GM18511 (cell line): ENCODE data around the gene USP43.
"Not testable (repeated sequence)": the region's sequence is repeated elsewhere in the genome, so short reads cannot be mapped to it uniquely, and the experiment has no call there.

Experiments used
- ATAC-seq: cut with Tn5 transposase; IDR thresholded peaks from one replicate; pipeline ENCODE4 v1.9.1; 2021; ENCODE audit warnings: mild to moderate bottlenecking, moderate library complexity; ENCODE audit not compliant: unreplicated experiment

USP43 gene, protein sequence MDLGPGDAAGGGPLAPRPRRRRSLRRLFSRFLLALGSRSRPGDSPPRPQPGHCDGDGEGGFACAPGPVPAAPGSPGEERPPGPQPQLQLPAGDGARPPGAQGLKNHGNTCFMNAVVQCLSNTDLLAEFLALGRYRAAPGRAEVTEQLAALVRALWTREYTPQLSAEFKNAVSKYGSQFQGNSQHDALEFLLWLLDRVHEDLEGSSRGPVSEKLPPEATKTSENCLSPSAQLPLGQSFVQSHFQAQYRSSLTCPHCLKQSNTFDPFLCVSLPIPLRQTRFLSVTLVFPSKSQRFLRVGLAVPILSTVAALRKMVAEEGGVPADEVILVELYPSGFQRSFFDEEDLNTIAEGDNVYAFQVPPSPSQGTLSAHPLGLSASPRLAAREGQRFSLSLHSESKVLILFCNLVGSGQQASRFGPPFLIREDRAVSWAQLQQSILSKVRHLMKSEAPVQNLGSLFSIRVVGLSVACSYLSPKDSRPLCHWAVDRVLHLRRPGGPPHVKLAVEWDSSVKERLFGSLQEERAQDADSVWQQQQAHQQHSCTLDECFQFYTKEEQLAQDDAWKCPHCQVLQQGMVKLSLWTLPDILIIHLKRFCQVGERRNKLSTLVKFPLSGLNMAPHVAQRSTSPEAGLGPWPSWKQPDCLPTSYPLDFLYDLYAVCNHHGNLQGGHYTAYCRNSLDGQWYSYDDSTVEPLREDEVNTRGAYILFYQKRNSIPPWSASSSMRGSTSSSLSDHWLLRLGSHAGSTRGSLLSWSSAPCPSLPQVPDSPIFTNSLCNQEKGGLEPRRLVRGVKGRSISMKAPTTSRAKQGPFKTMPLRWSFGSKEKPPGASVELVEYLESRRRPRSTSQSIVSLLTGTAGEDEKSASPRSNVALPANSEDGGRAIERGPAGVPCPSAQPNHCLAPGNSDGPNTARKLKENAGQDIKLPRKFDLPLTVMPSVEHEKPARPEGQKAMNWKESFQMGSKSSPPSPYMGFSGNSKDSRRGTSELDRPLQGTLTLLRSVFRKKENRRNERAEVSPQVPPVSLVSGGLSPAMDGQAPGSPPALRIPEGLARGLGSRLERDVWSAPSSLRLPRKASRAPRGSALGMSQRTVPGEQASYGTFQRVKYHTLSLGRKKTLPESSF

DNA sequence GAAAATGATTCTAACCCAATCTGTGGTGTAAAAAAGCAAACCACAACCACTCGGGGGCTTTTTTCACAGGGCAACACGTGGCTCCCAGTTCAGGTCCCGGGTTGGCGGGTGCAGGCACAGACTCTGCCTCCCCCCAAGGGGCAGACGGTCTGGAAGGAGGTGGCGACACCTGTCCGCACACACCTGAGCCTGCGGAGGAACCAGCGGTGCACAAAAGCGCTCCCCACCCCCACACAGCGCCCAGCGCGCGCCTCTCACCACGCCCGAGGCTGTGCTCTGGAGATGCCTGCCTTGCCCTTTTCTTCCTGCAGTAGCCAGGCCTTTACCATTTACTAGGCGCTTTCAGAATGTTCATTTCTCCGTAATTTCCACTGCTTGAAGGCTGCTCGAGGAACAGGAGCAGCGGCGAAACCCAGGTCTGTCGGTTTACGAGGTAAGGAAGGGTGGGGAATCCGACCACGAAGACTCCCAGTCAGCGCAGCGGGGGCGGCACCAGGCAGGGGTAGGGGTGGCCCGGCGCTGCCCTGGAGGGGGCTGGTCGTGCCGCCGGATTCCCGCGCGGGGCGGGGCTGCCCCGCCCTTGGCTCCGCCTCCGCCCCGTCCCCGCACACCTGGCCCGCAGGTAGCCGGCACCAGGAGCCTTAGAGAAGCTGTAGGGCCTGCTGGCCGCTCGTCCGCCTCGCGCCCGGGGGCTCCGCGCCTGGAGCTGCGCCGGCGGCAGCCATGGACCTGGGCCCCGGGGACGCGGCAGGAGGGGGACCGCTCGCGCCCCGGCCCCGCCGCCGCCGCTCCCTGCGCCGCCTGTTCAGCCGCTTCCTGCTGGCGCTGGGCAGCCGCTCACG lies at the start of gene USP43:
Gene USP43 (plus strand): TSS at position 608 of the 842 bp plus-strand sequence. CDS start 116 bp downstream, at position 724.
- ATAC-seq = no peak

DNA sequence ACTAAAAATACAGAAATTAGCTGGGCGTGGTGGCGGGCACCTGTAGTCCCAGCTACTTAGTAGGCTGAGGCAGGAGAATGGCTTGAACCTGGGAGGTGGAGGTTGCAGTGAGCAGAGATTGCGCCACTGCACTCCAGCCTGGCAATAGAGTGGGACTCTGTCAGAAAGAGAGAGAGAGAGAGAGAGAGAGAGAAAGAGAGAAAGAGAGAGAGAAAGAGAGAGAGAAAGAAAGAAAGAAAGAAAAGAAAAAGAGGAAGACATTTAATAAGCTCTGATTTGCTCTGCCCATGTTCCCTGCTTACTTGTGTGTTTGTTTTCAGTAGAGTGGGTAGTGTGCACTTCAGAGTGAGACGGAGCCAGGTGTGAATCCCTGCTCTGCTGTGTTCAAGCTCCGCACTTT lies 47.7 kb upstream of the USP43 start:
- not testable (repeated sequence) for ATAC-seq

- no peak for ATAC-seq
Measured at GRCh38 chr17:9598661-9599060, 46.7 kb upstream of the USP43 start.

- ATAC-seq = not testable (repeated sequence)
Measured at GRCh38 chr17:9604583-9604982, 40.7 kb upstream of the USP43 start.

GRCh38 chr17:9606453-9606852 lies 38.9 kb upstream of the USP43 start:
- no peak for ATAC-seq

DNA sequence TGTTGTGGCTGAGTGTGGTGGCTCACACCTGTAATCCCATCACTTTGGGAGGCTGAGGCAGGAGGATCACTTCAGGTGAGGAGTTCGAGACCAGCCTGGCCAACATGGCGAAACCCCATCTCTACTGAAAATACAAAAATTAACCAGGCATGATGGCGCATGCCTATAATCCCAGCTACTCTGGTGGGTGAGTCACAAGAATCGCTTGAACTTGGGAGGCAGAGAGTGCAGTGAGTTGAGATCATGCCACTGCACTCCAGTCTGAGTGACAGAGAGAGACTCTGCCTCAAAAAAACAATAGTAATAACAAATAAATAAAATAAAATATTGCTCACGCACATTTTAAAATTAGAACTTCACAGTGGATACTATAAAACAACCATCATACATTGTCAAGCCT lies 38.3 kb upstream of the USP43 start:
- not testable (repeated sequence) for ATAC-seq

- no peak for ATAC-seq
Measured at GRCh38 chr17:9611557-9611956, 33.8 kb upstream of the USP43 start.

DNA sequence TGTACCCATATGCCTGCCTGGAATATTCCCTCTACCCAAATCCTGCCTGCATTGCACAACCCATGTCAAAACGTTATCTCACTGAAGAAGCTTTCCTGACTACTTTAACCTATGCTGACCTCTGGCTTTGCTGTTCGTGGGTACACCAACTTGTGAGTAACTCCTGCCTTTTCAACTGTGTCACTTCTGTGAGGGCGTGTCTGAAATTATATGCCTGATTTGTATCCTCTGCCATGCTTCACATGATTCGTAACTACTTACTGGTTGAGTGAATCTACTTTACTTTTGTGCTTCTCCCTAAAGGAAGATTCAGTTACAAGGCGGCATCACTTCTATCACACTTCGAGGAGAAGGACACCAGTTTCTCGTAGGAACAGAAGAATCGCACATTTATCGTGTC lies 33.3 kb upstream of the USP43 start:
- no peak for ATAC-seq

- ATAC-seq = no peak
Measured at GRCh38 chr17:9615486-9615885, 29.8 kb upstream of the USP43 start.

DNA sequence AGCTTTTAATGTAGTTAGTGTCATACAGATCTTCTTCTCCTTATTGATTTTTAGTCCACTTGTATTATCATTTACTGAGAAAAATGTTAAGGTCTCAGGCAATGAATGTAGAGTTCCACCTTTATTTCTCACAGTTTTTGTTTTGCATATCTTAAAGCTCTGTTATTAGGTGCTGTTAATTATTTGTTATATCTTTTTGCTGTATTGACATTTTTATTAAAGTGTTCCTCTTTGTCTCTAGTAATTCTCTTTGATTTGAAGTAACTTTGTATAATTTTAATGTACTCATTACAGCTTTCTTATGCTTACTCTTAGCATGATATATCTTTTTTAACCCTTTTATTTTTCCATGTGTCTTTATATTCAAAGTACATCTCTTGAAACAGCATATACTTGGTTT lies 22.4 kb upstream of the USP43 start:
- no peak for ATAC-seq

DNA sequence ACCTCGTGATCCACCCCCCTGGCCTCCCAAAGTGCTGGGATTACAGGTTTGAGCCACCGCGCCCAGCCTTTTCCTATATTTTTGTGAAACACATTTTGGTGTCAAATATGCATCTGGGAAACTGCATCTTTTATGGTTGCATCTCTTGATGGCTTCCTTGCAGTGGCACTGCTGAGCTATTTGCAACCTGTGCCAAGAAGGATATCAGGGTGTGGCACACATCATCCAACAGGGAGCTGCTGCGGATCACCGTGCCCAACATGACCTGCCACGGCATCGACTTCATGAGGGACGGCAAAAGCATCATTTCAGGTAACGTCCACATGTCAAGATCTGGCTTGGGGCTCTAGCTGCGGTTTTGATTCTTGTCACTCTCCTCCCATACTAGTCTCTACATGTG lies 16.8 kb upstream of the USP43 start:
- ATAC-seq = no peak

DNA sequence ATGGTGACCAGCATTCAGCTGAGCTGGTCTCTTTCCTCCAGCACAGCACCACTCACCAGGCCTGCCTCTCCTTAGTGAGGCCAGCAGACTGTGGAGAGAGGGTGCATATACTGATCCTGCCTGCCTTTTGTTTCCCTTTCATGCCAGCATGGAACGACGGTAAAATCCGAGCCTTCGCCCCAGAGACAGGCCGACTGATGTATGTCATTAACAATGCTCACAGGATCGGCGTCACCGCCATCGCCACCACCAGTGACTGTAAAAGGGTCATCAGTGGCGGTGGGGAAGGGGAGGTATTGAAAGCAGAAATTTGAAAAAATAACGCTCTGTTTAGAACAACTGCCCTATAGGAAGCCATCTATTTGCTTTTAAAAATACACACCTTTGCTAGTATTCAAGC lies 12.6 kb upstream of the USP43 start:
- ATAC-seq = no peak

- no peak for ATAC-seq
Measured at GRCh38 chr17:9635340-9635739, 10.0 kb upstream of the USP43 start.

DNA sequence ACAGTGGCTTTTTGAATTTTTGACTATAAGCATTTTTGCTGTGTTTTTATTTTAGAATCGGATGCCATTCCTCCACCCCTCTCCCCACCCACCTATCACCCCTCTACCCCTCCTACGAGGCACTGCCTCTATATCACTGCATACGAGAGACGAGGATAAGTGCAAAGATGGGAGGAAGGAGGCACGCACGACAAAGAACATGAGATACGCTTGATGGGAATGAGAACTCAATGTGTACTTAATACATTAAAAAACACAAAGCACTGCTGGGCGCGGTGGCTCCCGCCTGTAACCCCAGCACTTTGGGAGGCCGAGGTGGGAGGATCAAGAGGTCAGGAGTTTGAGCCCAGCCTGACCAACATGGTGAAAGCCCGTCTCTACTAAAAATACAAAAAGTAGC lies 8.8 kb upstream of the USP43 start:
- ATAC-seq = no peak

GRCh38 chr17:9640388-9640787 lies 4.9 kb upstream of the USP43 start:
- ATAC-seq = not testable (repeated sequence)

GRCh38 chr17:9643611-9644010 lies 1.7 kb upstream of the USP43 start:
- ATAC-seq = no peak

DNA sequence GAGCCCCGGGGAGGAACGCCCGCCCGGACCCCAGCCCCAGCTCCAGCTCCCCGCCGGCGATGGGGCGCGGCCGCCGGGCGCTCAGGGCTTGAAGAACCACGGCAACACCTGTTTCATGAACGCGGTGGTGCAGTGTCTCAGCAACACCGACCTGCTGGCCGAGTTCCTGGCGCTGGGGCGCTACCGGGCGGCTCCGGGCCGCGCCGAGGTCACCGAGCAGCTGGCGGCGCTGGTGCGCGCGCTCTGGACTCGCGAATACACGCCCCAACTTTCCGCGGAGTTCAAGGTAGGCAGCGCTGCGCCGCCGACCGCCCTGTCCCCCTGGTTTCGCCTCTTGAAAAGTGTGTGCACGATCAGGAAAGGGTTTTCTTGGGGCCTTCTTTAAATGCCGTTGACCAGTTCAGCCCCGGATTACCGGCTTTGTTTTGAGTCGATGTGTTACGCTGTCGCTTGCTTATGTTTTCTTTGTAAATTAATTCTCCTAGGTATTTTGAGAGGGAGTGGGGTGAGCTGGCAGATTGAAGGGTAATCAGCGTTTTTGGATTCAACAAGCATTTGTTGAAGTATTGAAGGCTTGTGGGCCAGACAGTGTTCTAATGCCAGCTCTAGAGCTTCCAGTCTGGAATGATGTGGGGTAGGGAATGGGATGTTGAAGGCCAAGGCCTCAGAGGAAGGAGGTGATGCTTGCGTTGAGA lies 681 bp downstream of the USP43 start:
- ATAC-seq = no peak

DNA sequence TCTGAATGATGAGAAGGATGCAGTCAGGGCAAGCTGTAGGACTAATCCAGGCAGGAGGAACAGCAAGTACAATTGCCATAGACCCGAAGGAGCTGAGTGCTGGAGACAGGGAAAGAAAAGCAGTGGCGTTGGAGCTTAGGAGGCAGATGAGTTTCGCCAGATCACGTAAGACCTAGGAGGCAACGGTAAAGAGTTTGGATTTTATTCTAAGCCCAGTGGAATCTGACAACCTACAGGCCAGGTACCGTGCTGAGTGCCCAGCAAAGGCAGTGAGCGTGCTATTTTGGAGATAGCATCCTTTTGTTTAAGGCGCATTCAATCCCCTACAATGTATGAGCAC lies 1.2 kb downstream of the USP43 start:
- no peak for ATAC-seq

GRCh38 chr17:9647014-9647413 lies 1.7 kb downstream of the USP43 start:
- no peak for ATAC-seq

DNA sequence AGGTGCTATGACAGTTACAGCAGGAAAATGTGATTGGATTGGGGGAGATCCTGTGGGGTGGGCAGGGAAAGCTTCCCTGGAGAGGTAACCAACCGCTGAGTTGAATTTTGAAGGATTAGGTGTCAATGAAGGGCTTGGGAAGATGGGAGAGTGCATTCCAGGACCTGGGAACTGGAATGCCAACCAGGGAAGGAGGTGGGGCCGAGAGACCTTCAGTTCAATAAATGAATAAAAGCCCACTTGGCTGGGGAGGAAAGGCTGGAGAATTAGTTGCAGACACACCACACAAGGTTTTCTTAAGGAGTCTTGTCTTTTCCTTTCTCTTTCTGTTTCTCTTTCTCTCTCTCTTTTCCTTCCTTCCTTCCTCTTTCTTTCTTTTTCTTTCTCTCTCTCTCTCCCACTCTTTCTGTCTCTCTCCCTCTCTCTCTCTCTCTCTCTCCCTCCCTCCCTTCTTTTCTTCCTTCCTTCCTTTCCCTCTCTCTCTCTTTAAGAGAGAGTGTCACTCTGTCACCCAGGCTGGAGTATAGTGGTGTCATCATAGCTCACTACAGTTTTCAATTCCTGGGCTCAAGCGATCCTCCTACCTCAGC lies 3.3 kb downstream of the USP43 start:
- ATAC-seq = no peak
